ENCODE data around the gene CHRND. TPM values are rescaled to one million over a fixed set of nuclear protein-coding genes. Genes with fewer than 3 reads are reported as not detected.

The CHRND gene
- total and polyA plus RNA-seq, 2 of the 4 experiments (the other 2 are of a cell fraction), result not detected

DNA sequence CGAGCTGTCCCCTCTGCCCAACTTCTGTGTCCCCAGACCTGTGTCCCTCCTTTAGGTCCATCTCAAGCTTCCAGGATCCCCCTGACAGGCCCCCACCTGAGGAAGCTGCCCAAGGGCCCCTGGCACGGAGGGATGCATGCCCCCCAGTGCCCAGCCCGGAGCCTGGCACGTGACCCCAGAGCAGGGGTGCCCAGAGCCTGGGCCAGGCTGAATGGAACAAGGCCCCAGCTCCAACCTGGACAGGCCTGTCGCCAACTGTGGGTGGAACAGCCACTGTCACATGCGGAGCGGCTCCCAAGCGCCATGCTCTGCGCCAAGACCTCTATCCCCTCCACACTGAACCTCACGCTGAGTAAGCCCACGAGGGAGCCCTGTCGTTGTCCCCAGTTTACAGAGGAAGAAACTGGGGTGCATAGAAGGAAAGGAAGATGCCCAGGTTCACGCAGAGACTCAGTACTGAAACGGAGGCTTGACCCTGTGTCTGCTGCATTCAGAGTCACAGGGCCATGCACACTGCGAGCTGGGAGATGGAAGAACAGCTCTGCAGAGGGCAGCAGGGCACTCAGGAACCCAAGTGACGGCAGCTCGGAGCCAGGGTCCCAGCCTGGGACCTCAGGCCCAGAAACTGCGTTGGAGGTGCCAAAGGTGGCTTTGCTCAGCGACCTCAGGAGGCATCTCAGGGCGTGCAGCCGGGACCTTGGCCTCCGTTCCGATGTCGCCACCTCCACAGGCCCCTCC, 32.8 kb upstream of the CHRND start:
- no TSS peak for BruUV-seq (replicated peaks)

More for the DNA sequence above, 32.8 kb upstream of the CHRND start:
- Histone ChIP-seq H3K4me2 (ENCODE audit: low read depth, low read length) (no peak overlapping the region), H2BK120ac (ENCODE audit: low read depth, low read length) (no peak overlapping the region), H4K20me1 (ENCODE audit: insufficient read depth, low read length) (no peaks in the 10 kb centered on the region; the same call in 1 of the 2 replicates), H3K4me1 (ENCODE audit: control insufficient read depth, insufficient read depth, low read length) (no peaks in the 10 kb centered on the region), H3K18ac (ENCODE audit: low read depth, low read length) (no peak overlapping the region), H3K4ac (ENCODE audit: low read depth, low read length) (no peak overlapping the region), H2AK9ac (replicated peaks; ENCODE audit: low read depth, low read length, poor library complexity) (no peak overlapping the region), H3K79me1 (ENCODE audit: low read depth in 1 of 2, low read length in 2 of 2) (no peaks in the 10 kb centered on the region), H3K36me3 (ENCODE audit: control insufficient read depth, insufficient read depth, low read length) (no peaks in the 10 kb centered on the region), H2AK5ac (ENCODE audit: low read depth, low read length) (no peak overlapping the region), H3K27me3 (ENCODE audit: control insufficient read depth, insufficient read depth, low read length) (peaks cover 55% of the 10 kb centered on the region), H3K56ac (ENCODE audit: extremely low read depth, insufficient read depth, low read length) (no peak overlapping the region), H4K91ac (ENCODE audit: insufficient read depth, low read depth, low read length) (no peak overlapping the region), H2AFZ (replicated peaks; ENCODE audit: low read length, poor library complexity) (peak overlapping the region; percentile 29), H4K8ac (ENCODE audit: low read depth in 2 of 2, low read length in 2 of 2) (no peak overlapping the region), H3K9me3 (ENCODE audit: control insufficient read depth, insufficient read depth, low read length) (no peaks in the 10 kb centered on the region), H3K14ac (replicated peaks; ENCODE audit: low read depth, low read length) (no peak overlapping the region), H3K23ac (ENCODE audit: low read depth, low read length) (no peak overlapping the region), H3K9ac (ENCODE audit: low read depth, low read length) (no peak overlapping the region), H2BK15ac (ENCODE audit: low read depth, low read length) (no peak overlapping the region), H4K5ac (ENCODE audit: low read depth, low read length) (no peak overlapping the region), H2BK20ac (ENCODE audit: low read depth, low read length) (no peak overlapping the region), H3K4me3 (ENCODE audit: insufficient read depth, low read depth, low read length) (no peak overlapping the region), H2BK5ac (ENCODE audit: low read depth, low read length, poor library complexity, severe bottlenecking) (no peak overlapping the region), H3K27ac (ENCODE audit: insufficient read depth, low read length) (no peak overlapping the region), H3K9me1 (ENCODE audit: insufficient read depth, low read length) (no peaks in the 10 kb centered on the region)
- in situ Hi-C loops (cut with MboI; ENCODE audit: low sequenced_read_pairs) (no loop called here), intact Hi-C loops (cut with micrococcal nuclease) (no loop called here), dilution Hi-C loops (cut with HindIII; ENCODE audit: low sequenced_read_pairs, unreplicated experiment) (no loop called here)
- ChIA-PET POLR2A (ENCODE audit: unreplicated experiment) (no interaction called here), CTCF (no interaction called here)
- DNase-seq, result no peak
- no peak for ATAC-seq (ENCODE audit: low read depth)
- WGBS, 2 experiments (ENCODE audit: extremely low coverage in 2 of 2, insufficient read length in 1 of 2), result 60% methylated on average over 5 of the region's 24 CpGs; no CpG with 5 or more reads in 1 of the 2 experiments
- no peak for TF ChIP-seq MAFK (IDR thresholded peaks at IDR 0.05; ENCODE audit: low read depth, low read length)
- TF ChIP-seq, protein P1, sequence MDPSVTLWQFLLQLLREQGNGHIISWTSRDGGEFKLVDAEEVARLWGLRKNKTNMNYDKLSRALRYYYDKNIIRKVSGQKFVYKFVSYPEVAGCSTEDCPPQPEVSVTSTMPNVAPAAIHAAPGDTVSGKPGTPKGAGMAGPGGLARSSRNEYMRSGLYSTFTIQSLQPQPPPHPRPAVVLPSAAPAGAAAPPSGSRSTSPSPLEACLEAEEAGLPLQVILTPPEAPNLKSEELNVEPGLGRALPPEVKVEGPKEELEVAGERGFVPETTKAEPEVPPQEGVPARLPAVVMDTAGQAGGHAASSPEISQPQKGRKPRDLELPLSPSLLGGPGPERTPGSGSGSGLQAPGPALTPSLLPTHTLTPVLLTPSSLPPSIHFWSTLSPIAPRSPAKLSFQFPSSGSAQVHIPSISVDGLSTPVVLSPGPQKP (IDR thresholded peaks at IDR 0.05; ENCODE audit: borderline replicate concordance, low read depth, low read length), result no peak
- TF ChIP-seq, protein P2, sequence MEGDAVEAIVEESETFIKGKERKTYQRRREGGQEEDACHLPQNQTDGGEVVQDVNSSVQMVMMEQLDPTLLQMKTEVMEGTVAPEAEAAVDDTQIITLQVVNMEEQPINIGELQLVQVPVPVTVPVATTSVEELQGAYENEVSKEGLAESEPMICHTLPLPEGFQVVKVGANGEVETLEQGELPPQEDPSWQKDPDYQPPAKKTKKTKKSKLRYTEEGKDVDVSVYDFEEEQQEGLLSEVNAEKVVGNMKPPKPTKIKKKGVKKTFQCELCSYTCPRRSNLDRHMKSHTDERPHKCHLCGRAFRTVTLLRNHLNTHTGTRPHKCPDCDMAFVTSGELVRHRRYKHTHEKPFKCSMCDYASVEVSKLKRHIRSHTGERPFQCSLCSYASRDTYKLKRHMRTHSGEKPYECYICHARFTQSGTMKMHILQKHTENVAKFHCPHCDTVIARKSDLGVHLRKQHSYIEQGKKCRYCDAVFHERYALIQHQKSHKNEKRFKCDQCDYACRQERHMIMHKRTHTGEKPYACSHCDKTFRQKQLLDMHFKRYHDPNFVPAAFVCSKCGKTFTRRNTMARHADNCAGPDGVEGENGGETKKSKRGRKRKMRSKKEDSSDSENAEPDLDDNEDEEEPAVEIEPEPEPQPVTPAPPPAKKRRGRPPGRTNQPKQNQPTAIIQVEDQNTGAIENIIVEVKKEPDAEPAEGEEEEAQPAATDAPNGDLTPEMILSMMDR (conservative IDR thresholded peaks at IDR 0.05; ENCODE audit: low read depth, low read length), result no peak
- no peak for TF ChIP-seq BHLHE40 (IDR thresholded peaks at IDR 0.05; ENCODE audit: low read depth, low read length)
- no peak for TF ChIP-seq MAZ (IDR thresholded peaks at IDR 0.05; ENCODE audit: borderline replicate concordance, low read depth, low read length)
- no peak for TF ChIP-seq RAD21 (IDR thresholded peaks at IDR 0.05; ENCODE audit: low read length)
- TF ChIP-seq MXI1 (IDR thresholded peaks at IDR 0.05; ENCODE audit: borderline replicate concordance, low read depth, low read length), result no peak
- TF ChIP-seq, protein P3, sequence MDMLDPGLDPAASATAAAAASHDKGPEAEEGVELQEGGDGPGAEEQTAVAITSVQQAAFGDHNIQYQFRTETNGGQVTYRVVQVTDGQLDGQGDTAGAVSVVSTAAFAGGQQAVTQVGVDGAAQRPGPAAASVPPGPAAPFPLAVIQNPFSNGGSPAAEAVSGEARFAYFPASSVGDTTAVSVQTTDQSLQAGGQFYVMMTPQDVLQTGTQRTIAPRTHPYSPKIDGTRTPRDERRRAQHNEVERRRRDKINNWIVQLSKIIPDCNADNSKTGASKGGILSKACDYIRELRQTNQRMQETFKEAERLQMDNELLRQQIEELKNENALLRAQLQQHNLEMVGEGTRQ (IDR thresholded peaks at IDR 0.05; ENCODE audit: low read depth, low read length), result no peak
- TF ChIP-seq CHD1 (IDR thresholded peaks at IDR 0.05; ENCODE audit: low read depth, low read length), result no peak
- TF ChIP-seq RCOR1 (IDR thresholded peaks at IDR 0.05; ENCODE audit: insufficient replicate concordance, low read length), result no peak
- TF ChIP-seq NFE2L2 (IDR thresholded peaks at IDR 0.05; ENCODE audit: low read depth, low read length), result no peak
- no peak for TF ChIP-seq POLR2A (IDR thresholded peaks at IDR 0.05; ENCODE audit: low read depth, low read length)
- TF ChIP-seq RFX5 (IDR thresholded peaks at IDR 0.05; ENCODE audit: low read depth, low read length), result no peak
- no peak for TF ChIP-seq FOS (IDR thresholded peaks at IDR 0.05; ENCODE audit: low read depth, low read length)
- no peak for TF ChIP-seq CEBPB (IDR thresholded peaks at IDR 0.05; ENCODE audit: low read depth, low read length)
- TF ChIP-seq SMC3 (IDR thresholded peaks at IDR 0.05; ENCODE audit: low read depth, low read length), result no peak
